HepG2 (cell line): ENCODE data around the gene GAN. TPM values are rescaled to one million over a fixed set of nuclear protein-coding genes. Genes with fewer than 3 reads are reported as not detected.

Experiments
- ARID2 ChIP-seq: sonication (generic); formaldehyde crosslinking; IDR thresholded peaks from 2 replicates; pipeline ENCODE4 v1.8.1; 2022; ENCODE audit warnings: mild to moderate bottlenecking, missing genetic modification reagents, borderline replicate concordance
- FOXA3 ChIP-seq: IDR thresholded peaks from 2 replicates; pipeline ENCODE4 v1.6.1; 2016; ENCODE audit warnings: missing genetic modification reagents, missing compliant biosample characterization
- HCFC1 ChIP-seq: fragments of 150-350 bp; IDR thresholded peaks from 2 replicates; pipeline ENCODE4 v1.6.1; 2014; ENCODE audit warnings: low read depth, low read length
- MXI1 ChIP-seq: IDR thresholded peaks from 3 replicates; pipeline ENCODE4 v1.6.1; 2012; ENCODE audit warnings: low read depth, low read length, inconsistent platforms, borderline replicate concordance
- NFIB ChIP-seq: sonication (generic); formaldehyde crosslinking; IDR thresholded peaks from 2 replicates; pipeline ENCODE4 v1.9.0; 2021; ENCODE audit warnings: missing genetic modification reagents, mild to moderate bottlenecking, borderline replicate concordance
- NRL ChIP-seq: sonication (generic); formaldehyde crosslinking; IDR thresholded peaks from 2 replicates; pipeline ENCODE4 v1.5.0; 2020; ENCODE audit warnings: missing genetic modification reagents, mild to moderate bottlenecking, moderate library complexity, borderline replicate concordance
- RNF2 ChIP-seq: fragments of 450-650 bp; conservative IDR thresholded peaks from 2 replicates; pipeline ENCODE4 v1.6.1; 2016; ENCODE audit warnings: low read depth
- RXRA ChIP-seq: sonication (generic); formaldehyde crosslinking; IDR thresholded peaks from 2 replicates; pipeline ENCODE4 v1.5.1; 2020; ENCODE audit warnings: missing genetic modification reagents
- SIN3A ChIP-seq: IDR thresholded peaks from 2 replicates; pipeline ENCODE4 v1.6.1; 2011; ENCODE audit warnings: low read depth, mild to moderate bottlenecking, control low read depth, low read length, borderline replicate concordance
- SMARCE1 ChIP-seq: fragments of 450-650 bp; IDR thresholded peaks from 2 replicates; pipeline ENCODE4 v1.6.1; 2017; ENCODE audit warnings: borderline replicate concordance
- SRSF4 ChIP-seq: fragments of 200-400 bp; formaldehyde crosslinking; IDR thresholded peaks from one replicate; pipeline ENCODE4 v1.6.1; 2018; ENCODE audit warnings: mild to moderate bottlenecking, low read depth, low read length, moderate library complexity; ENCODE audit not compliant: poor library complexity, severe bottlenecking
- TSC22D2 ChIP-seq: sonication (generic); formaldehyde crosslinking; IDR thresholded peaks from 2 replicates; pipeline ENCODE4 v1.5.1; 2020; ENCODE audit warnings: missing genetic modification reagents, mild to moderate bottlenecking, borderline replicate concordance
- ZNF589 ChIP-seq: sonication (generic); formaldehyde crosslinking; conservative IDR thresholded peaks from 2 replicates; pipeline ENCODE4 v1.8.0; 2022; ENCODE audit warnings: mild to moderate bottlenecking, moderate library complexity, missing genetic modification reagents
- ZNF670 ChIP-seq: sonication (generic); formaldehyde crosslinking; IDR thresholded peaks from 2 replicates; pipeline ENCODE4 v1.8.0; 2022; ENCODE audit warnings: mild to moderate bottlenecking, missing genetic modification reagents, borderline replicate concordance
- polyA plus RNA-seq, 8 experiments: library from polyadenylated mRNA; depleted of rRNA in 3 of 8; stranded (reverse) in 7 of 8; unstranded in 1 of 8; fragments of >200 nt; fragmentation: Illumina TruSeq in 4 of 8; extraction: Trizol in 4 of 8; gene quantifications; 2 replicates each; pipeline versions ENCODE4 v1.2.1 to v1.2.3, GENCODE V29; 2011 to 2016; ENCODE audit warnings: low read depth in 4 of 8, missing spikeins in 1 of 8, mixed read lengths in 1 of 8; ENCODE audit not compliant: insufficient read depth in 1 of 8
- total RNA-seq, 5 experiments: library from RNA; depleted of rRNA; stranded (reverse); fragments of >200 nt; fragmentation: Illumina TruSeq; extraction: Trizol; gene quantifications; 2 replicates each; pipeline ENCODE4 v1.2.3, GENCODE V29; 2016; ENCODE audit warnings: low read depth in 1 of 5
- TF ChIP-seq, protein P1 (sequence below): sonication (generic); formaldehyde crosslinking; IDR thresholded peaks from 2 replicates; pipeline ENCODE4 v1.4.0; 2020; ENCODE audit warnings: missing genetic modification reagents
- TF ChIP-seq, protein P2 (sequence below): sonication (generic); formaldehyde crosslinking; IDR thresholded peaks from 2 replicates; pipeline ENCODE4 v1.4.0; 2020; ENCODE audit warnings: missing genetic modification reagents
- TF ChIP-seq, protein P3 (sequence below): sonication (generic); formaldehyde crosslinking; IDR thresholded peaks from 2 replicates; pipeline ENCODE4 v1.8.1; 2022; ENCODE audit warnings: low read depth, mild to moderate bottlenecking, missing genetic modification reagents
- TF ChIP-seq, protein P4 (sequence below): sonication (generic); formaldehyde crosslinking; IDR thresholded peaks from 2 replicates; pipeline ENCODE4 v1.4.0; 2020; ENCODE audit warnings: mild to moderate bottlenecking, missing genetic modification reagents
- TF ChIP-seq, protein P5 (sequence below): sonication (generic); formaldehyde crosslinking; IDR thresholded peaks from 2 replicates; pipeline ENCODE4 v1.5.0; 2020; ENCODE audit warnings: mild to moderate bottlenecking, low read depth, missing genetic modification reagents, borderline replicate concordance

Gene GAN
- total and polyA plus RNA-seq, 2 of the 13 experiments (the other 11 are each of a cell fraction or from before 2014, with no cell fraction given) = 4.3 to 11.0 TPM

DNA sequence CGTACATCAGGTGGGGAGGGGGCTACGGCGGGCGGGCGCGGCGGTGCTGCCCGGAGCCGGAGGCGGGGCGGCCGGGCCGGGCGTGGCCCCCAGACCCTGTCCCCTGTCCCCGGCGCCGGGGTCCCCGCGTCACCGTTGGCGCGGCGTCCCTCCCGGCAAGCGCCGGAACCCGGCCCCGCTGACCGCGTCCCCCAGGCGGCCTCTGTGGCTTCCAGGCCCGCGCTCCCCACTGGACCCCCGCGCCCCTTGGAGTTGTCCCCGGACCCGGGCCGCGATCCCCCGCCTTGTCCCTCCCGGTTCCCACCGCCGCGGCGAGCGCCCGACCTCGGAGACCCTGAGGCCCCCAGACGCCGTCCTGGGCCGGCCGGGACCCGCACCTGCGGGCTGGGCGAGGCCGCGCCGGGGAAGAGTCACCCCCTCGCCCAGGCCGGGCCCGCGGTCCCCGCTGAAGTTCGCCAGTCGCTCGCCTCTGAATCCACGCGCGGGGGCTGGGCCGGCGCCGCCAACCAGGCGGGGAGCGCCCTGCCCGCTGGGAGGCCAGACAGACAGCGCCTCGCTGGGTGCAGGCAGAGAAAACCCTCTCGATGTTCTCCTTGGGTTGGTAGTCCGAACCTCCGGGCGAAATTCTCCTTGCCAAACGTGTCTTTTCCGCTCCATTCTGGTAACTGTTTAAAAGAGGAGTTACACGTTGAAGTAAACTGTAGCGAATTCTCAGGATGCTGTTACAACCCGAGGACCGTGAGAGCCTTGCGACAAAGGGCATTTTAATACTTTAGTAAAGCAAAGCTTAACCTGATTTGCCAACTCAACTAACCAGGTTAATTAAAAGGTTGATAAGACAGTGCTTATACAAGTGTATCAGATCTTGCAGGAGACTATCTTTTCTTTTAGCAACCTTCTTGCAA lies 761 bp downstream of the GAN start (continued):
- TF ChIP-seq TSC22D2 (0 out of 2 replicates have a peak, but pooled peaks have one; percentile 42), FOXA3 (CRISPR knock-in tag) (no peak), HCFC1 (no peak), ZNF670 (no peak), RXRA (no peak), NFIB (CRISPR knock-in tag) (no peak), MXI1 (peak; percentile 38; the same call in 1 of the 3 replicates), SRSF4 (no peak), SIN3A (peak; percentile 1; the same call in 1 of the 2 replicates), ZNF589 (CRISPR knock-in tag) (no peak), SMARCE1 (no peak), RNF2 (peak; percentile 35; the same call in 1 of the 2 replicates), ARID2 (CRISPR knock-in tag) (no peak), NRL (CRISPR knock-in tag) (no peak)
- TF ChIP-seq, protein P1, sequence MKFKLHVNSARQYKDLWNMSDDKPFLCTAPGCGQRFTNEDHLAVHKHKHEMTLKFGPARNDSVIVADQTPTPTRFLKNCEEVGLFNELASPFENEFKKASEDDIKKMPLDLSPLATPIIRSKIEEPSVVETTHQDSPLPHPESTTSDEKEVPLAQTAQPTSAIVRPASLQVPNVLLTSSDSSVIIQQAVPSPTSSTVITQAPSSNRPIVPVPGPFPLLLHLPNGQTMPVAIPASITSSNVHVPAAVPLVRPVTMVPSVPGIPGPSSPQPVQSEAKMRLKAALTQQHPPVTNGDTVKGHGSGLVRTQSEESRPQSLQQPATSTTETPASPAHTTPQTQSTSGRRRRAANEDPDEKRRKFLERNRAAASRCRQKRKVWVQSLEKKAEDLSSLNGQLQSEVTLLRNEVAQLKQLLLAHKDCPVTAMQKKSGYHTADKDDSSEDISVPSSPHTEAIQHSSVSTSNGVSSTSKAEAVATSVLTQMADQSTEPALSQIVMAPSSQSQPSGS (CRISPR knock-in tag) = no peak
- TF ChIP-seq, protein P2, sequence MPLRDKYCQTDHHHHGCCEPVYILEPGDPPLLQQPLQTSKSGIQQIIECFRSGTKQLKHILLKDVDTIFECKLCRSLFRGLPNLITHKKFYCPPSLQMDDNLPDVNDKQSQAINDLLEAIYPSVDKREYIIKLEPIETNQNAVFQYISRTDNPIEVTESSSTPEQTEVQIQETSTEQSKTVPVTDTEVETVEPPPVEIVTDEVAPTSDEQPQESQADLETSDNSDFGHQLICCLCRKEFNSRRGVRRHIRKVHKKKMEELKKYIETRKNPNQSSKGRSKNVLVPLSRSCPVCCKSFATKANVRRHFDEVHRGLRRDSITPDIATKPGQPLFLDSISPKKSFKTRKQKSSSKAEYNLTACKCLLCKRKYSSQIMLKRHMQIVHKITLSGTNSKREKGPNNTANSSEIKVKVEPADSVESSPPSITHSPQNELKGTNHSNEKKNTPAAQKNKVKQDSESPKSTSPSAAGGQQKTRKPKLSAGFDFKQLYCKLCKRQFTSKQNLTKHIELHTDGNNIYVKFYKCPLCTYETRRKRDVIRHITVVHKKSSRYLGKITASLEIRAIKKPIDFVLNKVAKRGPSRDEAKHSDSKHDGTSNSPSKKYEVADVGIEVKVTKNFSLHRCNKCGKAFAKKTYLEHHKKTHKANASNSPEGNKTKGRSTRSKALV (CRISPR knock-in tag) = peak; percentile 68; the same call in 1 of the 2 replicates
- TF ChIP-seq, protein P3, sequence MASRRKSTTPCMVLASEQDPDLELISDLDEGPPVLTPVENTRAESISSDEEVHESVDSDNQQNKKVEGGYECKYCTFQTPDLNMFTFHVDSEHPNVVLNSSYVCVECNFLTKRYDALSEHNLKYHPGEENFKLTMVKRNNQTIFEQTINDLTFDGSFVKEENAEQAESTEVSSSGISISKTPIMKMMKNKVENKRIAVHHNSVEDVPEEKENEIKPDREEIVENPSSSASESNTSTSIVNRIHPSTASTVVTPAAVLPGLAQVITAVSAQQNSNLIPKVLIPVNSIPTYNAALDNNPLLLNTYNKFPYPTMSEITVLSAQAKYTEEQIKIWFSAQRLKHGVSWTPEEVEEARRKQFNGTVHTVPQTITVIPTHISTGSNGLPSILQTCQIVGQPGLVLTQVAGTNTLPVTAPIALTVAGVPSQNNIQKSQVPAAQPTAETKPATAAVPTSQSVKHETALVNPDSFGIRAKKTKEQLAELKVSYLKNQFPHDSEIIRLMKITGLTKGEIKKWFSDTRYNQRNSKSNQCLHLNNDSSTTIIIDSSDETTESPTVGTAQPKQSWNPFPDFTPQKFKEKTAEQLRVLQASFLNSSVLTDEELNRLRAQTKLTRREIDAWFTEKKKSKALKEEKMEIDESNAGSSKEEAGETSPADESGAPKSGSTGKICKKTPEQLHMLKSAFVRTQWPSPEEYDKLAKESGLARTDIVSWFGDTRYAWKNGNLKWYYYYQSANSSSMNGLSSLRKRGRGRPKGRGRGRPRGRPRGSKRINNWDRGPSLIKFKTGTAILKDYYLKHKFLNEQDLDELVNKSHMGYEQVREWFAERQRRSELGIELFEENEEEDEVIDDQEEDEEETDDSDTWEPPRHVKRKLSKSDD (CRISPR knock-in tag) = no peak
- TF ChIP-seq, protein P4, sequence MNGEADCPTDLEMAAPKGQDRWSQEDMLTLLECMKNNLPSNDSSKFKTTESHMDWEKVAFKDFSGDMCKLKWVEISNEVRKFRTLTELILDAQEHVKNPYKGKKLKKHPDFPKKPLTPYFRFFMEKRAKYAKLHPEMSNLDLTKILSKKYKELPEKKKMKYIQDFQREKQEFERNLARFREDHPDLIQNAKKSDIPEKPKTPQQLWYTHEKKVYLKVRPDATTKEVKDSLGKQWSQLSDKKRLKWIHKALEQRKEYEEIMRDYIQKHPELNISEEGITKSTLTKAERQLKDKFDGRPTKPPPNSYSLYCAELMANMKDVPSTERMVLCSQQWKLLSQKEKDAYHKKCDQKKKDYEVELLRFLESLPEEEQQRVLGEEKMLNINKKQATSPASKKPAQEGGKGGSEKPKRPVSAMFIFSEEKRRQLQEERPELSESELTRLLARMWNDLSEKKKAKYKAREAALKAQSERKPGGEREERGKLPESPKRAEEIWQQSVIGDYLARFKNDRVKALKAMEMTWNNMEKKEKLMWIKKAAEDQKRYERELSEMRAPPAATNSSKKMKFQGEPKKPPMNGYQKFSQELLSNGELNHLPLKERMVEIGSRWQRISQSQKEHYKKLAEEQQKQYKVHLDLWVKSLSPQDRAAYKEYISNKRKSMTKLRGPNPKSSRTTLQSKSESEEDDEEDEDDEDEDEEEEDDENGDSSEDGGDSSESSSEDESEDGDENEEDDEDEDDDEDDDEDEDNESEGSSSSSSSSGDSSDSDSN (CRISPR knock-in tag) = peak; percentile 66; the same call in 1 of the 2 replicates
- TF ChIP-seq, protein P5, sequence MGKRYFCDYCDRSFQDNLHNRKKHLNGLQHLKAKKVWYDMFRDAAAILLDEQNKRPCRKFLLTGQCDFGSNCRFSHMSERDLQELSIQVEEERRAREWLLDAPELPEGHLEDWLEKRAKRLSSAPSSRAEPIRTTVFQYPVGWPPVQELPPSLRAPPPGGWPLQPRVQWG (CRISPR knock-in tag) = no peak
